Brain pericyte (primary cell): ENCODE measurements around the gene CACNG1.

Source experiments
- DNase-seq: peaks from one replicate; pipeline ENCODE4 v3.0.0-alpha.2; 2012; ENCODE audit warnings: low read depth, low spot score

The CACNG1 gene

GRCh38 chr17:67051155-67051538, 6.8 kb downstream of the CACNG1 start:
- no peak for DNase-seq

- DNase-seq = no peak
These were observed 7.5 kb downstream of the CACNG1 start for GRCh38 chr17:67051837-67052236.

GRCh38 chr17:67052720-67053437, 8.5 kb downstream of the CACNG1 start:
- no peak for DNase-seq

- no peak for DNase-seq
These were observed 9.2 kb downstream of the CACNG1 start for GRCh38 chr17:67053438-67054000.

- no peak for DNase-seq
These were observed 9.7 kb downstream of the CACNG1 start for GRCh38 chr17:67054011-67054591.

- no peak for DNase-seq
These were observed 10.3 kb downstream of the CACNG1 start for GRCh38 chr17:67054608-67055007.

- DNase-seq = no peak
These were observed 10.7 kb downstream of the CACNG1 start for GRCh38 chr17:67055041-67055443.

- no peak for DNase-seq
These were observed 11.7 kb downstream of the CACNG1 start for GRCh38 chr17:67055811-67056745.

- no peak for DNase-seq
These were observed 12.6 kb downstream of the CACNG1 start for GRCh38 chr17:67056746-67057490.

GRCh38 chr17:67058036-67058435, 13.7 kb downstream of the CACNG1 start:
- DNase-seq = no peak

- no peak for DNase-seq
These were observed 15.0 kb downstream of the CACNG1 start for GRCh38 chr17:67059372-67059771.

- DNase-seq = no peak
These were observed 18.8 kb downstream of the CACNG1 start for GRCh38 chr17:67063141-67063540.

GRCh38 chr17:67066717-67067116, 22.4 kb downstream of the CACNG1 start:
- DNase-seq = no peak

- DNase-seq = no peak
These were observed 23.5 kb downstream of the CACNG1 start for GRCh38 chr17:67067571-67068482.

GRCh38 chr17:67068999-67069398, 24.6 kb downstream of the CACNG1 start:
- DNase-seq = no peak

GRCh38 chr17:67069603-67070136, 25.3 kb downstream of the CACNG1 start:
- DNase-seq = no peak

GRCh38 chr17:67071595-67071994, 27.2 kb downstream of the CACNG1 start:
- no peak for DNase-seq

- no peak for DNase-seq
These were observed 28.5 kb downstream of the CACNG1 start for GRCh38 chr17:67072885-67073284.

- DNase-seq = no peak
These were observed 30.4 kb downstream of the CACNG1 start for GRCh38 chr17:67074781-67075180.

- no peak for DNase-seq
These were observed 31.9 kb downstream of the CACNG1 start for GRCh38 chr17:67076290-67076689.
